ENCODE data around the gene SYNDIG1.

DNA sequence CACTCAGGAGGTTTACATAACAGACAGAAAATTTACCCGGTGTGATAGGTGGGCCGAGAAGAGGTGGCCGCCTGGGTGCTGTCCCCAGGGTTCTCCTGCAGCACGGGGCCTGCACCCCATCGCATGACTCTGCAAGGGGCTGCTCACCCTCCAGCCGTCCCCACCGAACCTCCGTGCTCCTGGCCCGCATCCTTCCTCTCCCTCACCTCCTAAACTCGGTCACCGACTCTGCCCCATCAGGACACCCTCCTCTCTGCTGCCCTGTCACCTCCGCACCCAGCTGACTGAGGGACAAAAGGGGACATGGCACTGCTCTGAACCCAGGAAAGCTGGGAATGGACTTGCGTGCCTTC is 147.6 kb downstream of the SYNDIG1 start:
- no peak for TF ChIP-seq SUZ12 (IDR thresholded peaks at IDR 0.05)
- no peak for TF ChIP-seq TARDBP (IDR thresholded peaks at IDR 0.05)
- no peak for TF ChIP-seq FOXM1 (IDR thresholded peaks at IDR 0.05; ENCODE audit: borderline replicate concordance)
- no peak for TF ChIP-seq FOXK2 (IDR thresholded peaks at IDR 0.05)
- TF ChIP-seq, protein P1, sequence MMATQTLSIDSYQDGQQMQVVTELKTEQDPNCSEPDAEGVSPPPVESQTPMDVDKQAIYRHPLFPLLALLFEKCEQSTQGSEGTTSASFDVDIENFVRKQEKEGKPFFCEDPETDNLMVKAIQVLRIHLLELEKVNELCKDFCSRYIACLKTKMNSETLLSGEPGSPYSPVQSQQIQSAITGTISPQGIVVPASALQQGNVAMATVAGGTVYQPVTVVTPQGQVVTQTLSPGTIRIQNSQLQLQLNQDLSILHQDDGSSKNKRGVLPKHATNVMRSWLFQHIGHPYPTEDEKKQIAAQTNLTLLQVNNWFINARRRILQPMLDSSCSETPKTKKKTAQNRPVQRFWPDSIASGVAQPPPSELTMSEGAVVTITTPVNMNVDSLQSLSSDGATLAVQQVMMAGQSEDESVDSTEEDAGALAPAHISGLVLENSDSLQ (IDR thresholded peaks at IDR 0.05), result no peak
- no peak for TF ChIP-seq BHLHE40 (IDR thresholded peaks at IDR 0.05; ENCODE audit: borderline replicate concordance)
- TF ChIP-seq ARNT (IDR thresholded peaks at IDR 0.05), result no peak
- TF ChIP-seq ZNF384 (IDR thresholded peaks at IDR 0.05), result no peak
- TF ChIP-seq FOXA1 (IDR thresholded peaks at IDR 0.05), result no peak
- no peak for TF ChIP-seq ELF4 (IDR thresholded peaks at IDR 0.05)
